ENCODE results near the gene TSPAN8.
"Not testable (repeated sequence)": the region's sequence is repeated elsewhere in the genome, so short reads cannot be mapped to it uniquely, and the experiment has no call there.

The TSPAN8 gene

DNA sequence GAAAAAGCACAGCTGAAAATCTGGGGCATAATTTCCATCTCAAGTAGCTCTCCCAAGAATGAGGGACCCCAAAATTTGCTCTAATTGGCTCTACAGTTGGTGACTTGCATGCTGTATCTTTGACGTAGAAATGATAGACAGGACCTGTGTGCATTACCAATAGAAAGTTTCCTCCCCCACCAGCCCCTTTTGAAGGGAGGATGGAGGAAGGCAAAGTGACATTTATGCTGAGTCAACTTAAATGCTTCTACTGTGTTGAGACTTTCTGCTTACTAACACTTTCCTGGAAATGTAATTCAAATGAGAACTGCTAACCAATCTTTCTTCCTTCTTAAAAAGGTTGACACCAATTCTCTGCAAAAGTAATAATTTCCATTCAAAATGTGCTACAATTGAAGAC is 31.9 kb downstream of the TSPAN8 start:
- no peak for DNase-seq

GRCh38 chr12:71125515-71125914 is 32.3 kb downstream of the TSPAN8 start:
- DNase-seq: no peak

DNA sequence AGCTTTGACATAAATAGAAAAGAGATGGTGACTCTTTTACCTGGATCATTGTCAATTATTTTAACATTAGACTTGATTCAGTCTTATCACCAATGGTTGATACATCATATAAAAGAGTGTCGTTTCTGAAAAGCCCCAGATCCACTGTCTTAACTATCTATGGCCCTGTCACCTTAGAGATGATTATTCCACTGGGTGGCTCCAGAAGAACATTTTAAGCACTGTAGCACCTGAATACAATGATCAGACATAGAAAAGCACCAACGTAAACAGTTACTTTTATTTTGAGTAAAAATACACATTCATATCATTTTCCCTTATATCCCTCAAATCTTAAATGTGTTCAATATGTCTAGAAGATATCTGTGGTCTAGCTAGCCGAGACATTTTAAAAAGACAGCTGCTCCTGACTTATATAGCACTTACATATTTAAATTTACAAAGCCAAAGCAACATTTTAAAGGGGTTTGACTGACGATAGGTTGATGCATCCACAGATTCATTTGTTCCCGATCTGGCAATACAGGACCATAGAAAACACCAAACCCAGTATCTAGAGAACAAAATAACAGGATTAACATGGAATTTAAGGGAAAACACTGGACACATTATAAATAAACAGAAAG is 32.9 kb downstream of the TSPAN8 start:
- no peak for DNase-seq

DNA sequence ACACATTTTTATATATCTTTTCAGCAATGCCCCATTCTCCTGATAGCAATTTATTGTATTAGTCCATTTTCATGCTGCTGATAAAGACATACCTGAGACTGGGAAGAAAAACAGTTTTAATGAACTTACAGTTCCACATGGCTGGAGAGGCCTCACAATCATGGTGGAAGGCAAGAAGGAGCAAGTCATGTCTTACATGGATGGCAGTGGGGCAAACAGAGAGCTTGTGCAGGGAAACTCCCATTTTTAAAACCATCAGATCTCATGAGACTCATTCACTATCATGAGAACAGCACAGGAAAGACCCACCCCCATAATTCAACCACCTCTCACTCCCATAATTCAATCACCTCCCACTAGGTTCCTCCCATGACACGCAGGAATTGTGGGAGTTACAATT is 44.7 kb downstream of the TSPAN8 start:
- not testable (repeated sequence) for DNase-seq

DNA sequence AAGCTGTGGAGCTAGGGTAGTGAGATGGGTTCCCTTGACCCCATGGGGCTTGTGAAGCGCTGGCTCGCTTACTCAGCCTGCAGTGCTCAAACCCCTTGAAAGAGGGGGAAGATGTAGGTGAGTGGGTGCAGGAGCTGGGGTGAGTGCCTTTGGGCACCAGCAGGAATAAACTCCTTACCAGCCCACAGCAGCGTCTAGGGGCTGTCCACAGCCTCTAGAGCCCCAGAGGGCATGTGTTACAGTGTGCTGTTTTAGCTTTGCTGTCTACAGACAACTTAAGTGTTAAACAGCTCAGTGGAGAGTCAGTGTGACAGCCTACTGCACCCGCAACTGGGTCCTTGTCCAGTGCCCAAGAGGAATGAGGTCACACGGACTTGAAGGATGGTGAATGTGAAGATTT is 48.0 kb downstream of the TSPAN8 start:
- no peak for DNase-seq

GRCh38 chr12:71108355-71108754 is 49.4 kb downstream of the TSPAN8 start:
- no peak for DNase-seq

DNA sequence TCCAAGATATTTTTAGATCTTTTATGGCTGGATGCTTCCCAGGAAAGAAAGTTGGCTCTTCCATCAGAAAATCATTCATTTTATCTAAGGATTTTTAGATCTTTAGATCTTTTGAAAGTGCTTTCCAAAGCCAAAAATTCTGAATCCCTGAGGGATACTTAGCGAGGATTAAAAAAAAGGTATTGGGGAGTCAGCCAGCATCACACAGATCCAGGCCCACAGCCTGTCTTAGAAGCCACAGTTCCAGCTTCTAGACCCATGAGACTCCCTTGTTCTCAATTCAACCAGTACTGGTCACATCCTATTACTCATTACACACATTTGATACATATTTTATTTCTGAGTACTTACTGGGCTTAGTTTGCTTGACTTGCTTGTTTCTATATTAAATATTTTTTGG is 49.9 kb downstream of the TSPAN8 start:
- no peak for DNase-seq

- no peak for DNase-seq
These were observed 51.8 kb downstream of the TSPAN8 start for GRCh38 chr12:71105956-71106355.

- DNase-seq: no peak
These were observed 65.5 kb downstream of the TSPAN8 start for GRCh38 chr12:71092290-71092689.

DNA sequence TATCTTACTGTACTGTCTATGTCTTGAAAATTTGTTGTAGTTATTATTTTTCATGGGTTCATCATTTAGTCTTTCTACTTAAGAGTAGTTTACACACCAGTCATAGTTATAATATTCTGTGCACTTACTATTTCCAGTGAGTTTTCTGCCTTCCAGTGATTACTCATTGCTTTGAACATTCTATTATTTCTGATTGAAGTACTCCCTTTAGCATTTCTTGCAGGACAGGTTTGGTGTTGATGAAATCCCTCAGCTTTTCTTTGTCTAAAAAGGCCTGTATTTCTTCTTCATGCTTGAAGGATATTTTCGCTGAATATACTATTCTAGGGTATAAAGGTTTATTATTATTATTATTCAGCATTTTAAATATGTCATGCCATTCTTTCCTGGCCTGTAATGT is 66.8 kb downstream of the TSPAN8 start:
- DNase-seq: no peak

GRCh38 chr12:71085575-71085974 is 72.2 kb downstream of the TSPAN8 start:
- DNase-seq: no peak

- no peak for DNase-seq
These were observed 82.1 kb downstream of the TSPAN8 start for GRCh38 chr12:71075743-71076142.
